GM23338 (cell line): Measurements from ENCODE around the gene CORO2A. TPM values are rescaled to one million over a fixed set of nuclear protein-coding genes. Genes with fewer than 3 reads are reported as not detected.

Experiments used
- ATAC-seq: fragments of 200-7000 bp; cut with Tn5 transposase; 3 replicates; pipeline ENCODE4 v1.9.1; 2020
- DNase-seq: peaks from one replicate; pipeline ENCODE4 v3.0.0-alpha.2; 2015; ENCODE audit warnings: low spot score
- H2AFZ ChIP-seq: fragments of 200-600 bp; sonication (generic); 2 replicates; pipeline ENCODE4 v1.8.0; 2016; ENCODE audit warnings: antibody characterized with exemption, mild to moderate bottlenecking, moderate library complexity
- H3F3A ChIP-seq: fragments of 200-600 bp; sonication (generic); replicated peaks from 2 replicates; pipeline ENCODE4 v1.8.0; 2017; ENCODE audit warnings: antibody characterized with exemption, mixed run types, low read depth
- H3K27ac ChIP-seq: fragments of 200-600 bp; sonication (generic); 2 replicates; pipeline ENCODE4 v1.6.1; 2016; ENCODE audit warnings: low read depth
- H3K27me3 ChIP-seq: fragments of 200-600 bp; sonication (generic); 2 replicates; pipeline ENCODE4 v1.8.0; 2016; ENCODE audit warnings: mild to moderate bottlenecking, mixed run types, moderate library complexity; ENCODE audit not compliant: insufficient read depth
- H3K36me3 ChIP-seq: fragments of 200-600 bp; sonication (generic); 2 replicates; pipeline ENCODE4 v1.8.0; 2016; ENCODE audit warnings: mild to moderate bottlenecking; ENCODE audit not compliant: insufficient read depth
- H3K4me1 ChIP-seq: fragments of 200-600 bp; sonication (generic); 2 replicates; pipeline ENCODE4 v1.8.0; 2016; ENCODE audit warnings: mild to moderate bottlenecking, moderate library complexity; ENCODE audit not compliant: insufficient read depth
- H3K4me2 ChIP-seq: fragments of 200-600 bp; sonication (generic); 2 replicates; pipeline ENCODE4 v1.7.1; 2017; ENCODE audit warnings: mixed run types
- H3K4me3 ChIP-seq: fragments of 200-600 bp; sonication (generic); 2 replicates; pipeline ENCODE4 v1.6.1; 2016; ENCODE audit warnings: mixed run types
- H3K79me2 ChIP-seq: fragments of 200-600 bp; sonication (generic); replicated peaks from 2 replicates; pipeline ENCODE4 v1.8.0; 2017; ENCODE audit warnings: mild to moderate bottlenecking; ENCODE audit not compliant: insufficient read depth
- H3K9me2 ChIP-seq: fragments of 200-600 bp; sonication (generic); 2 replicates; pipeline ENCODE4 v1.8.0; 2017; ENCODE audit not compliant: insufficient read depth
- H4K20me1 ChIP-seq: fragments of 200-600 bp; sonication (generic); replicated peaks from 2 replicates; pipeline ENCODE4 v1.8.0; 2017; ENCODE audit warnings: mild to moderate bottlenecking; ENCODE audit not compliant: insufficient read depth
- H3K27ac Mint-ChIP-seq: 2 replicates; pipeline ENCODE4 v1.8.0; 2020; ENCODE audit warnings: inconsistent platforms, mild to moderate bottlenecking, moderate library complexity, mixed read lengths
- H3K27me3 Mint-ChIP-seq: 3 replicates; pipeline ENCODE4 v1.8.0; 2022; ENCODE audit warnings: low read depth, mild to moderate bottlenecking, moderate library complexity, mixed read lengths, inconsistent platforms; ENCODE audit not compliant: insufficient read depth, poor library complexity
- H3K36me3 Mint-ChIP-seq: 3 replicates; pipeline ENCODE4 v1.8.0; 2021; ENCODE audit warnings: low read depth, mild to moderate bottlenecking, inconsistent platforms, moderate library complexity, mixed read lengths
- H3K4me1 Mint-ChIP-seq: 3 replicates; pipeline ENCODE4 v1.8.0; 2020; ENCODE audit warnings: mild to moderate bottlenecking, inconsistent platforms, mixed read lengths
- H3K4me3 Mint-ChIP-seq: 3 replicates; pipeline ENCODE4 v1.8.0; 2021; ENCODE audit warnings: moderate library complexity, mild to moderate bottlenecking, inconsistent platforms, mixed read lengths
- H3K9me3 Mint-ChIP-seq: 3 replicates; pipeline ENCODE4 v1.8.0; 2020; ENCODE audit warnings: moderate library complexity, mild to moderate bottlenecking, inconsistent platforms, mixed read lengths
- EZH2phosphoT487 ChIP-seq: fragments of 200-600 bp; sonication (generic); IDR thresholded peaks from one replicate; pipeline ENCODE4 v1.8.1; 2018; ENCODE audit warnings: antibody characterized with exemption; ENCODE audit not compliant: unreplicated experiment
- JUNB ChIP-seq: IDR thresholded peaks from one replicate; pipeline ENCODE4 v1.6.1; 2016; ENCODE audit warnings: antibody characterized with exemption; ENCODE audit not compliant: unreplicated experiment
- NANOG ChIP-seq: IDR thresholded peaks from 2 replicates; pipeline ENCODE4 v1.6.1; 2016; ENCODE audit warnings: antibody characterized with exemption, borderline replicate concordance
- POLR2AphosphoS5 ChIP-seq: IDR thresholded peaks from 2 replicates; pipeline ENCODE4 v1.6.1; 2016; ENCODE audit warnings: antibody characterized with exemption, low read depth
- ZNF114 ChIP-seq: fragments of 250-450 bp; sonication (Bioruptor Pico); IDR thresholded peaks from 2 replicates; pipeline ENCODE4 v1.5.0; 2020; ENCODE audit warnings: mild to moderate bottlenecking, moderate library complexity
- ZNF331 ChIP-seq: fragments of 250-450 bp; sonication (Bioruptor Pico); IDR thresholded peaks from 2 replicates; pipeline ENCODE4 v1.5.0; 2020; ENCODE audit warnings: low read depth, mild to moderate bottlenecking, moderate library complexity
- polyA plus RNA-seq: library from polyadenylated mRNA; unstranded; fragments of >200 nt; fragmentation: Nextera tagmentation; extraction: Ambion mirVana; gene quantifications from 2 replicates; pipeline ENCODE4 v1.2.1, GENCODE V29; 2016
- total RNA-seq: library from RNA; depleted of rRNA; stranded (reverse); fragments of >200 nt; shearing (Covaris generic); gene quantifications from 2 replicates; pipeline ENCODE4 v1.2.3, GENCODE V29; 2014
- TF ChIP-seq, protein P1 (sequence below): fragments of 250-450 bp; sonication (Bioruptor Pico); IDR thresholded peaks from 2 replicates; pipeline ENCODE4 v1.5.0; 2020; ENCODE audit warnings: mild to moderate bottlenecking, moderate library complexity
- TF ChIP-seq, protein P2 (sequence below), 2 experiments: fragments of 200-600 bp in 1 of 2; sonication (generic) in 1 of 2; conservative IDR thresholded peaks; 2 replicates each; pipeline versions ENCODE4 v1.5.1 to v1.6.1; 2016 to 2017; ENCODE audit warnings: antibody characterized with exemption in 2 of 2, low read depth in 2 of 2, mild to moderate bottlenecking in 2 of 2, moderate library complexity in 1 of 2

Gene CORO2A
- total and polyA plus RNA-seq, 2 experiments from 2014 or later = 12.9 to 27.6 TPM

DNA sequence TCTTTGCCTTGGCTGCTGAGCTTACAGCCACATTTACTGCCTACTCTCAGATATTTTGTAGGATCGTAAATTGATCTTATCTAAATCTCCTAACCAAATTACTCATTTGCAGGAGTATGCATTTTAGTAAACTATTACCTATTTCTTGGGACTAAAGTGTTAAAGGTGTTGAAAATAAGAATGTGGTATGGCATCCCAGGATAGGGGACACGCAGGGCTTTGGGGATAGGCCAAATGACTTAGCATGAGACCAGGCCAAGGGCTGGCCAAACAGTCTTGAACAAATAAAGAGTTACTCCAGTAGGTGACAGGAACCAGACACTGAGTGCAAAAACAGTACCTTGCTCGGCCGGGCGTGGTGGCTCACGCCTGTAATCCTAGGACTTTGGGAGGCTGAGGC, 37.9 kb upstream of the CORO2A start (continued):
- TF ChIP-seq, protein P1, sequence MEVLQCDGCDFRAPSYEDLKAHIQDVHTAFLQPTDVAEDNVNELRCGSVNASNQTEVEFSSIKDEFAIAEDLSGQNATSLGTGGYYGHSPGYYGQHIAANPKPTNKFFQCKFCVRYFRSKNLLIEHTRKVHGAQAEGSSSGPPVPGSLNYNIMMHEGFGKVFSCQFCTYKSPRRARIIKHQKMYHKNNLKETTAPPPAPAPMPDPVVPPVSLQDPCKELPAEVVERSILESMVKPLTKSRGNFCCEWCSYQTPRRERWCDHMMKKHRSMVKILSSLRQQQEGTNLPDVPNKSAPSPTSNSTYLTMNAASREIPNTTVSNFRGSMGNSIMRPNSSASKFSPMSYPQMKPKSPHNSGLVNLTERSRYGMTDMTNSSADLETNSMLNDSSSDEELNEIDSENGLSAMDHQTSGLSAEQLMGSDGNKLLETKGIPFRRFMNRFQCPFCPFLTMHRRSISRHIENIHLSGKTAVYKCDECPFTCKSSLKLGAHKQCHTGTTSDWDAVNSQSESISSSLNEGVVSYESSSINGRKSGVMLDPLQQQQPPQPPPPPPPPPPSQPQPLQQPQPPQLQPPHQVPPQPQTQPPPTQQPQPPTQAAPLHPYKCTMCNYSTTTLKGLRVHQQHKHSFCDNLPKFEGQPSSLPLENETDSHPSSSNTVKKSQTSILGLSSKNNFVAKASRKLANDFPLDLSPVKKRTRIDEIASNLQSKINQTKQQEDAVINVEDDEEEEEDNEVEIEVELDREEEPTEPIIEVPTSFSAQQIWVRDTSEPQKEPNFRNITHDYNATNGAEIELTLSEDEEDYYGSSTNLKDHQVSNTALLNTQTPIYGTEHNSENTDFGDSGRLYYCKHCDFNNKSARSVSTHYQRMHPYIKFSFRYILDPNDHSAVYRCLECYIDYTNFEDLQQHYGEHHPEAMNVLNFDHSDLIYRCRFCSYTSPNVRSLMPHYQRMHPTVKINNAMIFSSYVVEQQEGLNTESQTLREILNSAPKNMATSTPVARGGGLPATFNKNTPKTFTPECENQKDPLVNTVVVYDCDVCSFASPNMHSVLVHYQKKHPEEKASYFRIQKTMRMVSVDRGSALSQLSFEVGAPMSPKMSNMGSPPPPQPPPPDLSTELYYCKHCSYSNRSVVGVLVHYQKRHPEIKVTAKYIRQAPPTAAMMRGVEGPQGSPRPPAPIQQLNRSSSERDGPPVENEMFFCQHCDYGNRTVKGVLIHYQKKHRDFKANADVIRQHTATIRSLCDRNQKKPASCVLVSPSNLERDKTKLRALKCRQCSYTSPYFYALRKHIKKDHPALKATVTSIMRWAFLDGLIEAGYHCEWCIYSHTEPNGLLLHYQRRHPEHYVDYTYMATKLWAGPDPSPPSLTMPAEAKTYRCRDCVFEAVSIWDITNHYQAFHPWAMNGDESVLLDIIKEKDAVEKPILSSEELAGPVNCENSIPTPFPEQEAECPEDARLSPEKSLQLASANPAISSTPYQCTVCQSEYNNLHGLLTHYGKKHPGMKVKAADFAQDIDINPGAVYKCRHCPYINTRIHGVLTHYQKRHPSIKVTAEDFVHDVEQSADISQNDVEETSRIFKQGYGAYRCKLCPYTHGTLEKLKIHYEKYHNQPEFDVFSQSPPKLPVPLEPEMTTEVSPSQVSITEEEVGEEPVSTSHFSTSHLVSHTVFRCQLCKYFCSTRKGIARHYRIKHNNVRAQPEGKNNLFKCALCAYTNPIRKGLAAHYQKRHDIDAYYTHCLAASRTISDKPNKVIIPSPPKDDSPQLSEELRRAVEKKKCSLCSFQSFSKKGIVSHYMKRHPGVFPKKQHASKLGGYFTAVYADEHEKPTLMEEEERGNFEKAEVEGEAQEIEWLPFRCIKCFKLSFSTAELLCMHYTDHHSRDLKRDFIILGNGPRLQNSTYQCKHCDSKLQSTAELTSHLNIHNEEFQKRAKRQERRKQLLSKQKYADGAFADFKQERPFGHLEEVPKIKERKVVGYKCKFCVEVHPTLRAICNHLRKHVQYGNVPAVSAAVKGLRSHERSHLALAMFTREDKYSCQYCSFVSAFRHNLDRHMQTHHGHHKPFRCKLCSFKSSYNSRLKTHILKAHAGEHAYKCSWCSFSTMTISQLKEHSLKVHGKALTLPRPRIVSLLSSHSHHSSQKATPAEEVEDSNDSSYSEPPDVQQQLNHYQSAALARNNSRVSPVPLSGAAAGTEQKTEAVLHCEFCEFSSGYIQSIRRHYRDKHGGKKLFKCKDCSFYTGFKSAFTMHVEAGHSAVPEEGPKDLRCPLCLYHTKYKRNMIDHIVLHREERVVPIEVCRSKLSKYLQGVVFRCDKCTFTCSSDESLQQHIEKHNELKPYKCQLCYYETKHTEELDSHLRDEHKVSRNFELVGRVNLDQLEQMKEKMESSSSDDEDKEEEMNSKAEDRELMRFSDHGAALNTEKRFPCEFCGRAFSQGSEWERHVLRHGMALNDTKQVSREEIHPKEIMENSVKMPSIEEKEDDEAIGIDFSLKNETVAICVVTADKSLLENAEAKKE = no peak
- TF ChIP-seq POLR2AphosphoS5 = no peak
- no peak for TF ChIP-seq ZNF331
- TF ChIP-seq NANOG = no peak
- TF ChIP-seq JUNB = no peak
- no peak for TF ChIP-seq EZH2phosphoT487

DNA sequence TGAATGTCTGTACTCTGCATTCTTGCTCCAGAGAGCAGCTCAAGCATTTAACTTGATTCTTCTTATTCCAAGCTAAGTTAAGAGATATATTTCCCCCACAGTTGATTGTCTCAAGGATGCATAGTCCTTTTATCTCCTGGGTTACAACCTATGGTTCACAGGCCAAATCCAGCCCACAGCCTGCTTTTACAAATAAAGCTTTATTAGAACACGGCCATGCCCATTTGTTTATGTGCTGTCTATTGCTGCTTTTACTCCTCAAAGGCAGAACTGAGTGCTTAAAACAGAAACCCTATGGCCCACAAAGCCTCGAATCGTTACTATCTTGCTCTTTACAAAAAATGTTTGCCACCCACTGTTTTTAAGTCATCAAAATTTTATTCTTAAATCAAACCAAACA, 37.2 kb upstream of the CORO2A start:
- peaks cover 7% of the 10 kb centered on the region; the same call in 1 of the 3 replicates for H3K36me3 Mint-ChIP-seq
- Histone ChIP-seq H3F3A (no peaks in the 10 kb centered on the region), H3K27ac (no peak overlapping the region), H3K4me1 (no peaks in the 10 kb centered on the region), H3K36me3 (no peaks in the 10 kb centered on the region), H3K4me3 (no peak overlapping the region), H3K9me2 (no peaks in the 10 kb centered on the region), H3K27me3 (no peaks in the 10 kb centered on the region), H3K4me2 (no peak overlapping the region), H2AFZ (no peak overlapping the region), H4K20me1 (no peaks in the 10 kb centered on the region; the same call in 1 of the 2 replicates), H3K79me2 (no peaks in the 10 kb centered on the region)
- no peak overlapping the region for H3K4me3 Mint-ChIP-seq
- 0 out of 3 replicates have a peak, but pooled peaks cover 1% of the 10 kb centered on the region for H3K4me1 Mint-ChIP-seq
- no peaks in the 10 kb centered on the region for H3K9me3 Mint-ChIP-seq
- no peak for TF ChIP-seq ZNF114 (CRISPR knock-in tag)
- TF ChIP-seq, protein P2, sequence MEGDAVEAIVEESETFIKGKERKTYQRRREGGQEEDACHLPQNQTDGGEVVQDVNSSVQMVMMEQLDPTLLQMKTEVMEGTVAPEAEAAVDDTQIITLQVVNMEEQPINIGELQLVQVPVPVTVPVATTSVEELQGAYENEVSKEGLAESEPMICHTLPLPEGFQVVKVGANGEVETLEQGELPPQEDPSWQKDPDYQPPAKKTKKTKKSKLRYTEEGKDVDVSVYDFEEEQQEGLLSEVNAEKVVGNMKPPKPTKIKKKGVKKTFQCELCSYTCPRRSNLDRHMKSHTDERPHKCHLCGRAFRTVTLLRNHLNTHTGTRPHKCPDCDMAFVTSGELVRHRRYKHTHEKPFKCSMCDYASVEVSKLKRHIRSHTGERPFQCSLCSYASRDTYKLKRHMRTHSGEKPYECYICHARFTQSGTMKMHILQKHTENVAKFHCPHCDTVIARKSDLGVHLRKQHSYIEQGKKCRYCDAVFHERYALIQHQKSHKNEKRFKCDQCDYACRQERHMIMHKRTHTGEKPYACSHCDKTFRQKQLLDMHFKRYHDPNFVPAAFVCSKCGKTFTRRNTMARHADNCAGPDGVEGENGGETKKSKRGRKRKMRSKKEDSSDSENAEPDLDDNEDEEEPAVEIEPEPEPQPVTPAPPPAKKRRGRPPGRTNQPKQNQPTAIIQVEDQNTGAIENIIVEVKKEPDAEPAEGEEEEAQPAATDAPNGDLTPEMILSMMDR (conservative IDR thresholded peaks at IDR 0.05; ENCODE audit: low read depth in 2 of 2) = no peak
- peaks cover 2% of the 10 kb centered on the region for H3K27me3 Mint-ChIP-seq
- peak overlapping the region; percentile 82; the same call in 1 of the 2 replicates for H3K27ac Mint-ChIP-seq
- ATAC-seq (no peak), DNase-seq (no peak)
